Fibroblast of skin of back (primary cell): Measurements from ENCODE around the gene KCNB1.

Experiments
- DNase-seq: peaks from one replicate; pipeline ENCODE4 v3.0.0-alpha.2; 2013

KCNB1 gene

GRCh38 chr20:49468412-49468811 lies 14.1 kb downstream of the KCNB1 start:
- DNase-seq, result no peak

GRCh38 chr20:49466114-49466912 lies 16.2 kb downstream of the KCNB1 start:
- no peak for DNase-seq

GRCh38 chr20:49464556-49464955 lies 17.9 kb downstream of the KCNB1 start:
- no peak for DNase-seq

GRCh38 chr20:49462626-49463025 lies 19.8 kb downstream of the KCNB1 start:
- DNase-seq, result no peak

- no peak for DNase-seq
These were observed 20.4 kb downstream of the KCNB1 start for GRCh38 chr20:49461894-49462620.

GRCh38 chr20:49460916-49461315 lies 21.6 kb downstream of the KCNB1 start:
- DNase-seq, result no peak

- no peak for DNase-seq
These were observed 22.3 kb downstream of the KCNB1 start for GRCh38 chr20:49460131-49460530.

GRCh38 chr20:49459684-49460083 lies 22.8 kb downstream of the KCNB1 start:
- DNase-seq, result no peak

GRCh38 chr20:49457444-49457843 lies 25.0 kb downstream of the KCNB1 start:
- DNase-seq, result no peak

- no peak for DNase-seq
These were observed 25.8 kb downstream of the KCNB1 start for GRCh38 chr20:49456646-49457045.

- no peak for DNase-seq
These were observed 26.8 kb downstream of the KCNB1 start for GRCh38 chr20:49455691-49456090.

GRCh38 chr20:49452011-49452482 lies 30.4 kb downstream of the KCNB1 start:
- DNase-seq, result no peak

GRCh38 chr20:49450281-49450721 lies 32.2 kb downstream of the KCNB1 start:
- DNase-seq, result no peak

- DNase-seq, result no peak
These were observed 33.6 kb downstream of the KCNB1 start for GRCh38 chr20:49448917-49449316.

- peak; percentile 17 for DNase-seq
These were observed 34.3 kb downstream of the KCNB1 start for GRCh38 chr20:49447946-49448809.

- DNase-seq, result no peak
These were observed 35.1 kb downstream of the KCNB1 start for GRCh38 chr20:49447364-49447763.

GRCh38 chr20:49446808-49447207 lies 35.7 kb downstream of the KCNB1 start:
- peak; percentile 54 for DNase-seq

- DNase-seq, result no peak
These were observed 36.4 kb downstream of the KCNB1 start for GRCh38 chr20:49446080-49446479.

GRCh38 chr20:49445176-49445575 lies 37.3 kb downstream of the KCNB1 start:
- DNase-seq, result no peak

GRCh38 chr20:49444553-49444990 lies 37.9 kb downstream of the KCNB1 start:
- no peak for DNase-seq

- DNase-seq, result no peak
These were observed 45.4 kb downstream of the KCNB1 start for GRCh38 chr20:49437057-49437456.

- no peak for DNase-seq
These were observed 46.8 kb downstream of the KCNB1 start for GRCh38 chr20:49435639-49436038.

- no peak for DNase-seq
These were observed 49.1 kb downstream of the KCNB1 start for GRCh38 chr20:49433333-49433732.
